Thyroid gland (tissue), 4 donors: ENCODE data around the gene PTPA.

ENCODE experiments used
- CTCF ChIP-seq, 6 experiments: fragments of 200-600 bp in 3 of 6; fragments of 450-650 bp in 3 of 6; sonication (generic) in 3 of 6; IDR thresholded peaks; one replicate each; pipeline ENCODE4 v1.5.1; 2016 to 2019; ENCODE audit warnings: antibody characterized with exemption in 6 of 6, mild to moderate bottlenecking in 2 of 6, inconsistent platforms in 1 of 6, moderate library complexity in 1 of 6
- POLR2A ChIP-seq, 2 donors: fragments of 450-650 bp; IDR thresholded peaks; one replicate each; pipeline ENCODE4 v1.6.1; 2017; ENCODE audit warnings: antibody characterized with exemption in 2 of 2, mild to moderate bottlenecking in 2 of 2, moderate library complexity in 1 of 2

GRCh38 chr9:129145316-129145715 is 34.1 kb downstream of the PTPA start:
- TF ChIP-seq CTCF (IDR thresholded peaks at IDR 0.05) (no peak), POLR2A (IDR thresholded peaks at IDR 0.05) (no peak)
